Adrenal gland (tissue), 5 donors: Measurements from ENCODE around the gene NEU2.

ENCODE experiments used
- CTCF ChIP-seq, 6 experiments: fragments of 450-650 bp in 4 of 6; fragments of 200-600 bp in 2 of 6; sonication (generic) in 1 of 6; IDR thresholded peaks; 1 replicate in 5 of 6; 2 replicates in 1 of 6; pipeline versions ENCODE4 v1.5.1 to v1.8.0; 2016 to 2021; ENCODE audit warnings: antibody characterized with exemption in 6 of 6, mild to moderate bottlenecking in 2 of 6, moderate library complexity in 1 of 6
- POLR2A ChIP-seq, 2 donors: fragments of 450-650 bp; IDR thresholded peaks; one replicate each; pipeline ENCODE4 v1.6.1; 2017; ENCODE audit warnings: antibody characterized with exemption in 2 of 2, mild to moderate bottlenecking in 2 of 2, moderate library complexity in 1 of 2
- donor health status: DM: no; HTN: no; CAD: no.

GRCh38 chr2:233040571-233040970, 8.1 kb downstream of the NEU2 start:
- no peak for TF ChIP-seq CTCF (IDR thresholded peaks at IDR 0.05)
- TF ChIP-seq POLR2A (IDR thresholded peaks at IDR 0.05) = no peak
